ENCODE results near the gene LACTBL1.

The LACTBL1 gene

DNA sequence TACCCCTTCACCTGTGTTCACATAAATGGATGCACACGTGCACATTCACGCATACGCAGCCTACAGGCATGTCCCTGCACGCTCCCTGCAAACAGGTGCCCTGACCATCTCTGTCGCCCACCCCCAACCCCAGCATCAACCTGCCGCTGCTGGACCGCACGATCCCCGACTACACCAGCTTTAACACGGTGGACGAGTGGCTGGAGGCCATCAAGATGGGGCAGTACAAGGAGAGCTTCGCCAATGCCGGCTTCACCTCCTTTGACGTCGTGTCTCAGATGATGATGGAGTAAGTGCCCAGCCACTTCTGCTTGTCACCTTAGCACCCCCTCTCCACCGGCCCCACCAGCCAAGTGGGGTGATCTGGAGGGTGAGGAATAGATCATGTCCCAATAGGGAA lies 60.4 kb downstream of the LACTBL1 start:
- no peak for DNase-seq

DNA sequence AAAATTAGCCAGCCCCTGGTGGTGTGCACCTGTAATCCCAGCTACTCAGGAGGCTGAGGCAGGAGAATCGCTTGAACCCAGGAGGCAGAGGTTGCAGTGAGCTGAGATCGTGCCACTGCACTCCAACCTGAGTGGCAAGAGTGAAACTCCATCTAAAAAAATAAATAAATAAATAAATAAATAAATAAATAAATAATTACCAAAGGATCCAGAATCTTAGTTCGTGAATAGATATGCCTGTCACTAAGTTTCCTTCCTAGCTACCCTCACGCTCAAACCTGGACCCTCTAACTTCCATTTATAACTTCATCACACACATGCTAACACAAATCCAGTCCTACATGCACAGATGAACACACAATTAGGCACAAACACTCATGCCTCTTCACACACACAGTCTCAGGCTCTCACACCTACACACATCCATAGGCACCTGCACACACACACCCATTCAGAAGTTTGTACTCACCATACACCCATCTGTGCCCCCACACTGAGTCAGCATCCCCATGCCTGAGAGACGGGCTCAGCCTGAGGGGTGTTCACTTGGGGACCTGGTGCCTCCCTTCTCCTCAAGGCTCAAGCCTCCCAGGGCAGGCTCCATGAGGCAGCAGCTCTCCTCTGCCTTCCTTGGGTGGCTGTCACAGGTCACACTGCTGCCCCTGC lies 61.5 kb downstream of the LACTBL1 start:
- no peak for DNase-seq

DNA sequence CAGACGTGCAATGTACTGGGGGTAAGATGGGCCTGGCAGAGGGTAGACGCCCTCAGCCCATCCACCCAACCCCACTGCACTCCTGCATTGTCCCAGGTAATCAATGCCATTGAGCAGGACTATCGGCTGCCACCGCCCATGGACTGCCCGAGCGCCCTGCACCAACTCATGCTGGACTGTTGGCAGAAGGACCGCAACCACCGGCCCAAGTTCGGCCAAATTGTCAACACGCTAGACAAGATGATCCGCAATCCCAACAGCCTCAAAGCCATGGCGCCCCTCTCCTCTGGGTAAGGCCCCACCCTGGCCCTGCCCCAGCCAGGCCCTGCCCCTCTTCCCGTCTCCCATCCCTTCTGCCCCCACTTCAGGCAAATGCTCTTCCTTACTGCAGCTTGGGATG lies 62.4 kb downstream of the LACTBL1 start:
- no peak for DNase-seq

DNA sequence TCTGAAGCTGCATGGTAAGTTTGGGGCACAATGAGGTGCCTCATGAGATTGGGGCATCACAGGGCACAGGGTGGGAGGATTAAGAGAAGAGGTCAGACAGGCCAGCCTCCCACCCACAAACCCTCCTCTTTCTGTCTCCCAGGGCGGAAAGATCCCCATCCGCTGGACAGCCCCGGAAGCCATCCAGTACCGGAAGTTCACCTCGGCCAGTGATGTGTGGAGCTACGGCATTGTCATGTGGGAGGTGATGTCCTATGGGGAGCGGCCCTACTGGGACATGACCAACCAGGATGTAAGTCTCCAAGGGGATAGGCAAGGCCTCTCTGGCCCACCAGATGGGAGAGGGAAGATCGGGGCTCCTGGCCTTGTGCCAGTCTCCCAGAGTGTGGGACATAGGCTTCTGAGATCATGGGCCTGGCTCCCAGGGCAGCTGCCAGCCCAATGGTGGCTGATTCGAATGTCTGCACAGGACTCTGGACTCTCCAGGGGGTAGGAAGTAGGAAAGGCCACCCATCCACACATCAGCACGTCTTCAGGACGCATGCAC lies 63.7 kb downstream of the LACTBL1 start:
- DNase-seq = no peak

DNA sequence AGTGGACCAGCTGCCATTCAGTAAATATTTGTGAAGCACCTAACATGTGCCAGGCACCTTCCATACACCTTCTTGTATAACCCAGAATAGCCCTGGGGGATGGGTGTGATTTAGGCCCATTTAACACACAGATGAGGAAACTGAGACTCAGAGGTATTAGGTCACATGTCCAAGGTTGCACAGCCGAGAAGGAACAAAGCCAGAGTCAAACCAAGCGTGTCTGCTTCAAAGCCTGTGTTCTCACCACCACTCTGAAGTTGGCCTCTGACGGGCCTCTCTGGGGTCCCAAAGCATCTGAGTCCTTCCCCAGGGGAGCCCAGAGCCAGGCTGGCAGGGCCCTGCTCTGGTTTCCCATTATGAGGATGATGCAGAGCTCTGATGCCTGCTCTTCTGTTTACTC lies 65.1 kb downstream of the LACTBL1 start:
- no peak for DNase-seq

DNA sequence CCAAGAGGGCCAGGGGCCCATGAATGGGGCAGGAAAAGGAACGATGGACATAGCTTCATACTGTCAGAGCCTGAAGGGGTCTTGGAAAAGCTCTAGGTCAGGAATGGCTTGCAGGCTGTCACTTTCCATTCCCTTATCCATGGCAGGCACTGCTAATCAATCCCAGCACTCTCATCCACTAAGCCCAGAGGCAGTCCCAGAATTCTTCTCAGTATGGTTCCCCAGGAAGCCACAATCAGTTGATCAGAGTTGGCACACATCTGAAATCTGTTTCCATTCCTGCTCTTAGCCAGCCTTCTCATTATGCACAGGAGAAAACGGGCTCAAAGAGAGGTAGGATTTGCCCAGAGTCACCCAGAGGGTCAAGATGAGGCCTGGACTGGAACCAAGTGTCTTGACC lies 65.7 kb downstream of the LACTBL1 start:
- DNase-seq = no peak

DNA sequence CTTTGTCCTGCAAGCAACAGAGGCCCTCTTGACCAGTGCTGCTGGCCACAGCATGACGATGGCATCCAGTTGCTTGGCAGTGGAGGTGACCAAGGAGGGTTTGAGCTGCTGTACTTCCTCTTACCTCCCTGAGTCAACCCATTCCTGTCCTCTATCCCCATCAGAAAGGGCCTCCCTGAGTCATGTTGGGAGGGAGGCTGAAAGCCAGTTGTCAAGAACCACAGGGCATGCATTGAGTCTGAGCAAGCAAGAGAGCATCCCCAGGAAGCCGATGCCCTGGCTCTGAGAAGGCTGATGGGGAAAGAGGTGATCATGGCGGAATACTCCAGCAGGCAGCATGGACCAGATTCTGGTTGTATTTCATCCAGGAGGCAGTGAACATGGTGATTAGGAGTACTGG lies 69.6 kb downstream of the LACTBL1 start:
- no peak for DNase-seq
